Measurements from ENCODE around the gene CHSY1. TPM values are rescaled to one million over a fixed set of nuclear protein-coding genes. Genes with fewer than 3 reads are reported as not detected.

The CHSY1 gene
- total and polyA plus RNA-seq, 7 donors = 1.8 to 13.6 (median 11.2) TPM

GRCh38 chr15:101254157-101255050 is 2.6 kb upstream of the CHSY1 start:
- Histone ChIP-seq H3K27me3 (no peaks in the 10 kb centered on the region), H3K4me1 (peaks cover 0 to 23% (median 20%) of the 10 kb centered on the region in 4 donors), H3K4me3 (no peak overlapping the region), H3K27ac (no peak overlapping the region), H3K9me3 (no peaks in the 10 kb centered on the region), H3K36me3 (no peaks in the 10 kb centered on the region)
- TF ChIP-seq POLR2AphosphoS5 (IDR thresholded peaks at IDR 0.05) (no peak), CTCF (IDR thresholded peaks at IDR 0.05) (no peak), EP300 (IDR thresholded peaks at IDR 0.05) (no peak), POLR2A (IDR thresholded peaks at IDR 0.05) (no peak)
- 91 to 92% methylated on average over 11 of the region's 11 CpGs for WGBS, 2 donors
- intact Hi-C loops (cut with DNase I) = loop anchor here (5.0 kb wide), 2 partner anchors 132 to 332 kb away; no protein-coding TSS in a partner anchor
- no peak for DNase-seq

DNA sequence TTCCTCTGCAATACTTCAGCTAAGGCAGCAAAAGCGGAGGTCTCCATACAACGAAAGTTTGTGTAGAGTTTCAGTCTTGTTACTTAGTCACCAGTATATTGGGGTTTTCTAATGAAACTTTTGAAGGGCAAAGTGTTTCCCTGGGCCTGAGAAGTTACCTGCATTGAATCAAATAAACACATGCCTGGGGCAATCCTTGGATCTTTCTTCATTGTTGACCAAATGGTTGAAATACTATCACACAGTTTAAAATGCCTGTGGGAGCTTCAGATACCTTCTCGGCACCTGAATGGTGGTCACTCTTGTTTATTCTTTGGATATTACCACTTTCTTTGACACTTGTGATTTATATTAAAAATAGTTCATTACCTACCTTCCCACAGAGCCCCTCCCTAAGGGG is 988 bp upstream of the CHSY1 start:
- DNase-seq = no peak
- H3K36me3 ChIP-seq = no peaks in the 10 kb centered on the region
- intact Hi-C loops (cut with DNase I) = loop anchor here (5.0 kb wide), 2 partner anchors 131 to 331 kb away; no protein-coding TSS in a partner anchor
- H3K27me3 ChIP-seq = no peaks in the 10 kb centered on the region
- peak overlapping the region; percentile 87 to 95 (median 92) for H3K27ac ChIP-seq
- no peak for TF ChIP-seq EP300 (IDR thresholded peaks at IDR 0.05)
- H3K4me3 ChIP-seq = peak overlapping the region; percentile 44 to 85 (median 71)
- H3K4me1 ChIP-seq = peaks cover 0 to 36% (median 23%) of the 10 kb centered on the region in 4 donors
- WGBS, 2 donors = 32 to 50% methylated on average over 3 of the region's 3 CpGs
- H3K9me3 ChIP-seq = no peaks in the 10 kb centered on the region

GRCh38 chr15:101250873-101251829 is 697 bp downstream of the CHSY1 start:
- no peak for TF ChIP-seq POLR2A (IDR thresholded peaks at IDR 0.05)
- Histone ChIP-seq H3K27me3 (no peaks in the 10 kb centered on the region), H3K36me3 (no peaks in the 10 kb centered on the region), H3K4me1 (peaks cover 0 to 48% (median 31%) of the 10 kb centered on the region in 4 donors), H3K4me3 (peak overlapping the region; percentile 68 to 86 (median 79)), H3K9me3 (no peaks in the 10 kb centered on the region), H3K27ac (peak overlapping the region; percentile 87 to 95 (median 92))
- DNase-seq = peak; percentile 76
- intact Hi-C loops (cut with DNase I) = loop anchor here (5.0 kb wide), 2 partner anchors 129 to 329 kb away; no protein-coding TSS in a partner anchor
- 0 to 1% methylated on average over 150 of the region's 150 CpGs for WGBS, 2 donors

DNA sequence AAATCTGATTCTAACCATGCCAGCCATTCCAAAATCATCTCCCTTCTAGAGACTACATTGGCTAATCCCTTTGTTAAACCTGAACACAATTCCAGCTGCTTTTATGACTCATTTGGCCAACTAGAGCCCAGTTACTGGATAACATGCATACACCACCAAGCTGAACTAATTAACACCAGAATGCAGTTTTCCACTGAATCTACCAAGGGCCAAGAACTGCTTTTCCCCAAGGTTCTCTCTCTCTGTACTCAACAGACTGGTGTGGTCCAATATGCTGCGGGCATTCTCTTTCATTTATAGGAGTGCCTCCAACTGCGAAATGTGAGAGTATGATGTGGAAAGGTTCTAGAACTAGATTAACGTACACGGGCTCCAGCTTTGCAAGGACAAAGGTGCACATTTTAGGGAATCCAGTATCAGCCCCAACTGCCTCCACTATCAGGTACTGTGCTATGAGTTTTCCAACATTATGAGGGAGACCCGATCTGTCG is 1.5 kb downstream of the CHSY1 start:
- TF ChIP-seq POLR2AphosphoS5 (IDR thresholded peaks at IDR 0.05) = peak in 1 of 4 donors; percentile 46
- no peak for TF ChIP-seq POLR2A (IDR thresholded peaks at IDR 0.05)
- TF ChIP-seq CTCF (IDR thresholded peaks at IDR 0.05) = no peak
- intact Hi-C loops (cut with DNase I) = loop anchor here (5.0 kb wide), 2 partner anchors 128 to 328 kb away; no protein-coding TSS in a partner anchor
- peak overlapping the region; percentile 80 to 87 (median 84) for H3K27ac ChIP-seq
- no peak for DNase-seq
- no peaks in the 10 kb centered on the region for H3K9me3 ChIP-seq
- H3K4me3 ChIP-seq = peak overlapping the region; percentile 68 to 86 (median 76)
- WGBS, 2 donors = 7 to 16% methylated on average over 6 of the region's 6 CpGs
- H3K27me3 ChIP-seq = no peaks in the 10 kb centered on the region
- peaks cover 0 to 49% (median 33%) of the 10 kb centered on the region in 4 donors for H3K4me1 ChIP-seq
- H3K36me3 ChIP-seq = no peaks in the 10 kb centered on the region

DNA sequence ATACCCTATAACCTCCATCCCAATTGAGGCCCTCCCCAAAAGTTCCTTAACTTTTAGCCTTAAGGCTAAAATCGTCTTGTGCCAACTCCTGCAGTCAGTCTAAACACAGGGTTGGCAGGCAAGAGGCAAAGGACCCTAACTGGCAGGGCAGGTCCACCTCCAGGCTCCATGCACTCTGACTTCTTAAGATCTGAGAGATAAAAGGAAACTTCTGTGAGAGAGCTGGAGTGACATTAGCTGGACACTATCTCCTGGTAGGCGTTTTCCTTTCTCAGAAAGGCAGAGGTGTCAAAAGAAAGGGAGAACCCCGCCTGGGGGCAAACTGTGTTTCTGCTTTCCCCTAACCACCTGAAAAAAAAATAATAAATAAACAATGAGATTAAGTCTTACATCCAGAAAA is 3.6 kb downstream of the CHSY1 start:
- H3K4me1 ChIP-seq = peaks cover 0 to 63% (median 43%) of the 10 kb centered on the region in 4 donors
- TF ChIP-seq CTCF (IDR thresholded peaks at IDR 0.05) (no peak), EP300 (IDR thresholded peaks at IDR 0.05) (no peak)
- WGBS, 2 donors = 79 to 83% methylated on average over 3 of the region's 3 CpGs

More for the DNA sequence above, 3.6 kb downstream of the CHSY1 start:
- intact Hi-C loops (cut with DNase I) = no loop called here
- H3K27me3 ChIP-seq = no peaks in the 10 kb centered on the region
- H3K27ac ChIP-seq = no peak overlapping the region
- H3K36me3 ChIP-seq = no peaks in the 10 kb centered on the region
- no peak for DNase-seq
- no peaks in the 10 kb centered on the region for H3K9me3 ChIP-seq
- H3K4me3 ChIP-seq = no peak overlapping the region
